Heart right ventricle (tissue), 16 donors: Measurements from ENCODE around the gene HLA-DPA1. TPM values are rescaled to one million over a fixed set of nuclear protein-coding genes. Genes with fewer than 3 reads are reported as not detected.
"Not testable (repeated sequence)": the region's sequence is repeated elsewhere in the genome, so short reads cannot be mapped to it uniquely, and the experiment has no call there.

Source experiments
- ATAC-seq, 8 donors: fragments of 200-7000 bp; cut with Tn5 transposase; one replicate each; pipeline ENCODE4 v1.9.1; 2020; ENCODE audit warnings: mild to moderate bottlenecking in 8 of 8, moderate library complexity in 8 of 8, moderate number of reproducible peaks in 1 of 8
- DNase-seq, 2 donors: peaks; one replicate each; pipeline ENCODE4 v3.0.0-alpha.2; 2020
- H3K27ac ChIP-seq, 10 donors: fragments of 200-600 bp; sonication (generic) in 2 of 10; one replicate each; pipeline versions ENCODE4 v1.5.0 to v1.8.0; 2020 to 2022; ENCODE audit warnings: mild to moderate bottlenecking in 3 of 10
- H3K27me3 ChIP-seq, 7 donors: fragments of 200-600 bp; one replicate each; pipeline ENCODE4 v1.8.0; 2021 to 2022; ENCODE audit warnings: mild to moderate bottlenecking in 2 of 7
- H3K36me3 ChIP-seq, 9 donors: fragments of 200-600 bp; sonication (generic) in 1 of 9; one replicate each; pipeline versions ENCODE4 v1.5.0 to v1.8.0; 2020 to 2022; ENCODE audit warnings: mild to moderate bottlenecking in 2 of 9
- H3K4me1 ChIP-seq, 9 donors: fragments of 200-600 bp; sonication (generic) in 1 of 9; one replicate each; pipeline versions ENCODE4 v1.5.0 to v1.8.0; 2020 to 2022; ENCODE audit warnings: mild to moderate bottlenecking in 4 of 9
- H3K4me3 ChIP-seq, 10 donors: fragments of 200-600 bp; sonication (generic) in 2 of 10; one replicate each; pipeline versions ENCODE4 v1.5.0 to v1.8.0; 2020 to 2022; ENCODE audit warnings: mild to moderate bottlenecking in 7 of 10, moderate library complexity in 2 of 10
- H3K9me3 ChIP-seq, 11 donors: fragments of 200-600 bp in 10 of 11; sonication (generic) in 2 of 11; one replicate each; pipeline versions ENCODE4 v1.5.0 to v1.8.0; 2013 to 2022; ENCODE audit warnings: mild to moderate bottlenecking in 2 of 11, control low read depth in 1 of 11, moderate library complexity in 1 of 11
- CTCF ChIP-seq, 9 donors: fragments of 200-600 bp; sonication (generic) in 2 of 9; IDR thresholded peaks; one replicate each; pipeline versions ENCODE4 v1.5.0 to v1.8.0; 2021 to 2022; ENCODE audit warnings: antibody characterized with exemption in 9 of 9, mild to moderate bottlenecking in 5 of 9, moderate library complexity in 1 of 9
- WGBS, 2 donors: extraction: QIAGEN DNeasy Blood & Tissue Kit; methylation state at CpG; one replicate each; pipeline ENCODE4 v1.1.7; 2013; ENCODE audit warnings: inconsistent platforms in 1 of 2; 5-methylcytosine and 5-hydroxymethylcytosine counted together
- intact Hi-C, 10 donors: fragments of 100-400 bp; cut with DNase I; formaldehyde crosslinking; loops; one replicate each; pipeline versions ENCODE4 v1.11.1 to v1.14.2; 2022
- polyA plus RNA-seq, 2 donors: library from polyadenylated mRNA; stranded (reverse); fragments of 200-250 nt; gene quantifications; one replicate each; pipeline ENCODE4 v1.2.3, GENCODE V29; 2013
- total RNA-seq, 10 donors: library from RNA; stranded (reverse); fragmentation: NEBNext Ultra II Directional in 3 of 10; extraction: Animal tissue kit (Norgen Biotek cat#: 25700) in 3 of 10; gene quantifications; one replicate each; pipeline versions ENCODE4 v1.2.1 to v1.2.4, GENCODE V29; 2021 to 2023
- donor health status: Arrhythmogenic right ventricular cardiomyopathy.
- donor health status: ischemic (EF 13 %, LVEDD 7.1; RV severe dilation, severe dysfunction).
- donor health status: healthy with polysubstance abuse.
- donor health status: DM: no; HTN: yes; CAD: no.
- donor health status: DM: no; HTN: no; CAD: no.
- donor health status: ischemic (EF 25% LVEDD 6.9; RV normal size, moderate dysfunction).
- donor health status: ischemic (EF 25% LVEDD 5.7; RV mildly dilated, moderate dysfunction).
- donor health status: healthy.
- donor health status: DM: yes; HTN: yes; CAD: no.
- donor health status: Ischemic cardiomyopathy.
- donor health status: ischemic (EF 35%, LVEDD 5.7; RV mildly dilated, moderate dysfunction).
- donor health status: nonischemic (EF 11% LVEDD 7.7; RV severe dilation, severe dysfunction).
- donor health status: DM: yes; HTN: yes; CAD: no.
- donor health status: PGD.
- donor health status: ischemic (EF 29% LVEDD 5.4; RV normal size, mild dysfunction).
- donor health status: nonischemic (EF 23%, LVEDD 6.1; RV moderate dilation, normal function).

The HLA-DPA1 gene
- total and polyA plus RNA-seq, 12 donors = 17.8 to 328 (median 47.5) TPM

- no peak for ATAC-seq
Observed at GRCh38 chr6:33105916-33106871, 32.7 kb upstream of the HLA-DPA1 start.

GRCh38 chr6:33105386-33105785, 31.9 kb upstream of the HLA-DPA1 start:
- Histone ChIP-seq H3K27me3 (peaks cover 0 to 31% (median 15%) of the 10 kb centered on the region in 7 donors), H3K27ac (no peak overlapping the region), H3K9me3 (peaks cover 0 to 20% (median 8%) of the 10 kb centered on the region in 11 donors), H3K4me3 (no peak overlapping the region), H3K4me1 (peaks cover 0 to 10% (median 0%) of the 10 kb centered on the region in 9 donors), H3K36me3 (no peaks in the 10 kb centered on the region)
- WGBS, 2 donors = 76 to 94% methylated on average over 3 of the region's 3 CpGs
- DNase-seq (no peak), ATAC-seq (no peak)
- no peak for TF ChIP-seq CTCF (IDR thresholded peaks at IDR 0.05)
- intact Hi-C loops = no loop called here

More at GRCh38 chr6:33105916-33106871, 32.7 kb upstream of the HLA-DPA1 start:
- no peak for DNase-seq
- H3K9me3 ChIP-seq = peaks cover 0 to 12% (median 2%) of the 10 kb centered on the region in 11 donors
- peaks cover 0 to 31% (median 15%) of the 10 kb centered on the region in 7 donors for H3K27me3 ChIP-seq
- intact Hi-C loops = no loop called here
- no peaks in the 10 kb centered on the region for H3K36me3 ChIP-seq
- peaks cover 0 to 10% (median 0%) of the 10 kb centered on the region in 9 donors for H3K4me1 ChIP-seq
- H3K4me3 ChIP-seq = no peak overlapping the region
- TF ChIP-seq CTCF (IDR thresholded peaks at IDR 0.05) = no peak
- 61 to 69% methylated on average over 9 of the region's 9 CpGs for WGBS, 2 donors
- no peak overlapping the region for H3K27ac ChIP-seq

GRCh38 chr6:33104887-33105286, 31.4 kb upstream of the HLA-DPA1 start:
- no peak for TF ChIP-seq CTCF (IDR thresholded peaks at IDR 0.05)
- Histone ChIP-seq H3K27ac (no peak overlapping the region), H3K36me3 (no peaks in the 10 kb centered on the region), H3K4me3 (no peak overlapping the region), H3K9me3 (peaks cover 0 to 25% (median 9%) of the 10 kb centered on the region in 11 donors), H3K27me3 (peaks cover 0 to 30% (median 13%) of the 10 kb centered on the region in 7 donors), H3K4me1 (peaks cover 0 to 10% (median 0%) of the 10 kb centered on the region in 9 donors)
- DNase-seq (no peak), ATAC-seq (no peak)
- 90 to 98% methylated on average over 1 of the region's 1 CpG for WGBS, 2 donors
- intact Hi-C loops = no loop called here

- 49 to 54% methylated on average over 3 of the region's 3 CpGs for WGBS, 2 donors
- Histone ChIP-seq H3K4me1 (peaks cover 0 to 10% (median 0%) of the 10 kb centered on the region in 9 donors), H3K36me3 (no peaks in the 10 kb centered on the region), H3K27me3 (peaks cover 0 to 25% (median 5%) of the 10 kb centered on the region in 7 donors), H3K27ac (no peak overlapping the region), H3K4me3 (no peak overlapping the region), H3K9me3 (peaks cover 0 to 36% (median 14%) of the 10 kb centered on the region in 11 donors)
- intact Hi-C loops = no loop called here
- no peak for DNase-seq
- ATAC-seq = no peak
- TF ChIP-seq CTCF (IDR thresholded peaks at IDR 0.05) = no peak
Observed at GRCh38 chr6:33103776-33104175, 30.3 kb upstream of the HLA-DPA1 start.

GRCh38 chr6:33101121-33101737, 27.8 kb upstream of the HLA-DPA1 start:
- DNase-seq, H3K4me1 ChIP-seq, H3K27ac ChIP-seq, H3K36me3 ChIP-seq, H3K4me3 ChIP-seq, H3K27me3 ChIP-seq, intact Hi-C loops, ATAC-seq: not testable (repeated sequence)
- 60 to 75% methylated on average over 5 of the region's 5 CpGs for WGBS, 2 donors
- H3K9me3 ChIP-seq = peaks cover 0 to 54% (median 19%) of the 10 kb centered on the region in 11 donors
